ENCODE measurements around the gene ABTB2. TPM values are rescaled to one million over a fixed set of nuclear protein-coding genes. Genes with fewer than 3 reads are reported as not detected.
A peak's percentile ranks its signal among the peaks of the same experiment; 100 is the strongest.

Gene ABTB2
- total RNA-seq, 4 donors from 2014 or later, result 7.1 to 9.3 (median 7.7) TPM

GRCh38 chr11:34344768-34345539 lies 12.9 kb downstream of the ABTB2 start:
- peaks cover 0 to 81% (median 48%) of the 10 kb centered on the region in 4 donors for H3K4me1 ChIP-seq
- TF ChIP-seq EP300 (IDR thresholded peaks at IDR 0.05) (no peak), CTCF (IDR thresholded peaks at IDR 0.05) (no peak), POLR2A (IDR thresholded peaks at IDR 0.05) (no peak)
- 76 to 79% methylated on average over 8 of the region's 8 CpGs for WGBS, 2 donors
- H3K36me3 ChIP-seq, result no peaks in the 10 kb centered on the region
- H3K27me3 ChIP-seq, result no peaks in the 10 kb centered on the region
- peak; percentile 30 to 41 for DNase-seq (ENCODE audit: low spot score in 2 of 2)
- peak overlapping the region in 3 of 4 donors; percentile 28 to 76 (median 72) for H3K27ac ChIP-seq
- H3K4me3 ChIP-seq, result no peak overlapping the region
- H3K9me3 ChIP-seq, result no peaks in the 10 kb centered on the region

- DNase-seq (ENCODE audit: low spot score in 2 of 2), result no peak
- no peaks in the 10 kb centered on the region for H3K9me3 ChIP-seq
- H3K36me3 ChIP-seq, result no peaks in the 10 kb centered on the region
- H3K27me3 ChIP-seq, result no peaks in the 10 kb centered on the region
- no peak overlapping the region for H3K4me3 ChIP-seq
- TF ChIP-seq CTCF (IDR thresholded peaks at IDR 0.05) (no peak), POLR2A (IDR thresholded peaks at IDR 0.05) (no peak), EP300 (IDR thresholded peaks at IDR 0.05) (no peak)
- peaks cover 0 to 76% (median 48%) of the 10 kb centered on the region in 4 donors for H3K4me1 ChIP-seq
- 92% methylated on average over 6 of the region's 6 CpGs for WGBS, 2 donors
- H3K27ac ChIP-seq, result no peak overlapping the region
Measured at GRCh38 chr11:34344410-34344767, 13.4 kb downstream of the ABTB2 start.

- H3K27ac ChIP-seq, result no peak overlapping the region
- TF ChIP-seq EP300 (IDR thresholded peaks at IDR 0.05), result no peak
- TF ChIP-seq CTCF (IDR thresholded peaks at IDR 0.05), result no peak
- no peak for TF ChIP-seq POLR2A (IDR thresholded peaks at IDR 0.05)
- DNase-seq (ENCODE audit: low spot score in 2 of 2), result no peak
- H3K4me1 ChIP-seq, result peaks cover 0 to 69% (median 43%) of the 10 kb centered on the region in 4 donors
- H3K9me3 ChIP-seq, result no peaks in the 10 kb centered on the region
- 91 to 96% methylated on average over 6 of the region's 6 CpGs for WGBS, 2 donors
- no peaks in the 10 kb centered on the region for H3K27me3 ChIP-seq
- no peak overlapping the region for H3K4me3 ChIP-seq
- no peaks in the 10 kb centered on the region for H3K36me3 ChIP-seq
Measured at GRCh38 chr11:34343686-34344085, 14.1 kb downstream of the ABTB2 start.

GRCh38 chr11:34343153-34343552 lies 14.7 kb downstream of the ABTB2 start:
- Histone ChIP-seq H3K4me1 (peaks cover 0 to 63% (median 38%) of the 10 kb centered on the region in 4 donors), H3K27me3 (no peaks in the 10 kb centered on the region), H3K27ac (no peak overlapping the region), H3K4me3 (no peak overlapping the region), H3K36me3 (no peaks in the 10 kb centered on the region), H3K9me3 (no peaks in the 10 kb centered on the region)
- no peak for DNase-seq (ENCODE audit: low spot score in 2 of 2)
- TF ChIP-seq POLR2A (IDR thresholded peaks at IDR 0.05), result no peak
- TF ChIP-seq EP300 (IDR thresholded peaks at IDR 0.05), result no peak
- TF ChIP-seq CTCF (IDR thresholded peaks at IDR 0.05), result no peak
- WGBS, 2 donors, result 90 to 96% methylated on average over 3 of the region's 3 CpGs

GRCh38 chr11:34341931-34342533 lies 15.8 kb downstream of the ABTB2 start:
- Histone ChIP-seq H3K36me3 (no peaks in the 10 kb centered on the region), H3K4me1 (peaks cover 0 to 52% (median 30%) of the 10 kb centered on the region in 4 donors), H3K27ac (peak overlapping the region in 2 of 4 donors; percentile 52 to 57), H3K4me3 (no peak overlapping the region), H3K27me3 (no peaks in the 10 kb centered on the region), H3K9me3 (no peaks in the 10 kb centered on the region)
- 52 to 64% methylated on average over 6 of the region's 6 CpGs for WGBS, 2 donors
- TF ChIP-seq POLR2A (IDR thresholded peaks at IDR 0.05) (no peak), EP300 (IDR thresholded peaks at IDR 0.05) (peak in 1 of 2 donors; percentile 30)
- peak; percentile 33 to 38 for DNase-seq (ENCODE audit: low spot score in 2 of 2)

All from tibial nerve (tissue), 4 donors.